Adipocyte (in vitro differentiated cells): ENCODE results near the gene APC2.
"Not testable (repeated sequence)": the region's sequence is repeated elsewhere in the genome, so short reads cannot be mapped to it uniquely, and the experiment has no call there.

ENCODE experiments used
- DNase-seq: peaks from one replicate; pipeline ENCODE4 v3.0.0-alpha.2; 2015; ENCODE audit warnings: low read depth
- H3K27me3 ChIP-seq: replicated peaks from 2 replicates; pipeline ENCODE4 v1.7.0; 2013; ENCODE audit warnings: mild to moderate bottlenecking, low read length, moderate library complexity; ENCODE audit not compliant: control insufficient read depth, insufficient read depth
- H3K36me3 ChIP-seq: 2 replicates; pipeline ENCODE4 v1.7.0; 2013; ENCODE audit warnings: low read length, mild to moderate bottlenecking, moderate library complexity; ENCODE audit not compliant: control insufficient read depth, insufficient read depth, severe bottlenecking
- H3K4me1 ChIP-seq: 2 replicates; pipeline ENCODE4 v1.7.0; 2013; ENCODE audit warnings: mild to moderate bottlenecking, low read length, moderate library complexity; ENCODE audit not compliant: control insufficient read depth, insufficient read depth
- H3K4me3 ChIP-seq: 2 replicates; pipeline ENCODE4 v1.7.0; 2013; ENCODE audit warnings: mild to moderate bottlenecking, low read length, moderate library complexity
- H3K9ac ChIP-seq: 2 replicates; pipeline ENCODE4 v1.7.0; 2013; ENCODE audit warnings: mild to moderate bottlenecking, low read length, moderate library complexity
- H3K9me3 ChIP-seq: 2 replicates; pipeline ENCODE4 v1.7.0; 2013; ENCODE audit warnings: mild to moderate bottlenecking, low read length, moderate library complexity; ENCODE audit not compliant: control insufficient read depth

The APC2 gene

GRCh38 chr19:1472231-1473084, 22.5 kb downstream of the APC2 start:
- peaks cover 19% of the 10 kb centered on the region for H3K4me1 ChIP-seq
- H3K27me3 ChIP-seq = peaks cover 13% of the 10 kb centered on the region
- no peak for DNase-seq

GRCh38 chr19:1473085-1473851, 23.3 kb downstream of the APC2 start:
- no peak for DNase-seq
- Histone ChIP-seq H3K4me1 (peaks cover 22% of the 10 kb centered on the region), H3K36me3 (peaks cover 4% of the 10 kb centered on the region), H3K4me3 (no peak overlapping the region), H3K9ac (no peak overlapping the region), H3K27me3 (peaks cover 11% of the 10 kb centered on the region), H3K9me3 (no peaks in the 10 kb centered on the region)

More at GRCh38 chr19:1472231-1473084, 22.5 kb downstream of the APC2 start:
- Histone ChIP-seq H3K36me3 (peaks cover 4% of the 10 kb centered on the region), H3K9ac (no peak overlapping the region), H3K4me3 (no peak overlapping the region), H3K9me3 (no peaks in the 10 kb centered on the region)

- peaks cover 4% of the 10 kb centered on the region for H3K36me3 ChIP-seq
These were observed 24.3 kb downstream of the APC2 start for GRCh38 chr19:1474011-1474764.

GRCh38 chr19:1474765-1475351, 24.9 kb downstream of the APC2 start:
- no peak for DNase-seq
- Histone ChIP-seq H3K9me3 (no peaks in the 10 kb centered on the region), H3K4me3 (no peak overlapping the region), H3K9ac (no peak overlapping the region), H3K4me1 (peaks cover 22% of the 10 kb centered on the region), H3K27me3 (peaks cover 9% of the 10 kb centered on the region), H3K36me3 (peaks cover 4% of the 10 kb centered on the region)

More at GRCh38 chr19:1474011-1474764, 24.3 kb downstream of the APC2 start:
- DNase-seq = no peak
- peaks cover 9% of the 10 kb centered on the region for H3K27me3 ChIP-seq
- H3K4me3 ChIP-seq = no peak overlapping the region
- peaks cover 22% of the 10 kb centered on the region for H3K4me1 ChIP-seq
- H3K9me3 ChIP-seq = no peaks in the 10 kb centered on the region
- H3K9ac ChIP-seq = no peak overlapping the region

- Histone ChIP-seq H3K4me3 (no peak overlapping the region), H3K9me3 (no peaks in the 10 kb centered on the region), H3K9ac (no peak overlapping the region), H3K36me3 (peaks cover 4% of the 10 kb centered on the region), H3K4me1 (peaks cover 13% of the 10 kb centered on the region), H3K27me3 (peaks cover 9% of the 10 kb centered on the region)
- no peak for DNase-seq
These were observed 26.0 kb downstream of the APC2 start for GRCh38 chr19:1475751-1476437.

GRCh38 chr19:1477056-1477455, 27.1 kb downstream of the APC2 start:
- not testable (repeated sequence) for H3K27me3 ChIP-seq, H3K9ac ChIP-seq, H3K36me3 ChIP-seq, H3K4me3 ChIP-seq, DNase-seq, H3K9me3 ChIP-seq
- peaks cover 11% of the 10 kb centered on the region for H3K4me1 ChIP-seq

GRCh38 chr19:1478934-1479707, 29.2 kb downstream of the APC2 start, which contains the start of gene C19orf25:
TSS of gene C19orf25 (minus strand) at chr19:1479215. CDS start at chr19:1478903, 312 bp downstream.
- peak within 1 kb of the TSS; percentile 75 for H3K9ac ChIP-seq
- DNase-seq = peak; percentile 98
- H3K4me3 ChIP-seq = peak within 1 kb of the TSS; percentile 93
- no peaks in the 10 kb centered on the region for H3K9me3 ChIP-seq
- peaks cover 4% of the 10 kb centered on the region for H3K36me3 ChIP-seq
- H3K27me3 ChIP-seq = no peaks in the 10 kb centered on the region
- peaks cover 9% of the 10 kb centered on the region for H3K4me1 ChIP-seq

GRCh38 chr19:1481224-1481892, 31.4 kb downstream of the APC2 start:
- H3K4me1 ChIP-seq = peaks cover 4% of the 10 kb centered on the region
- no peak overlapping the region for H3K4me3 ChIP-seq
- H3K9me3 ChIP-seq = no peaks in the 10 kb centered on the region
- DNase-seq = no peak
- no peak overlapping the region for H3K9ac ChIP-seq
- H3K27me3 ChIP-seq = no peaks in the 10 kb centered on the region
- H3K36me3 ChIP-seq = no peaks in the 10 kb centered on the region

- Histone ChIP-seq H3K4me3 (no peak overlapping the region), H3K36me3 (no peaks in the 10 kb centered on the region), H3K9me3 (no peaks in the 10 kb centered on the region), H3K27me3 (no peaks in the 10 kb centered on the region), H3K9ac (no peak overlapping the region), H3K4me1 (peaks cover 4% of the 10 kb centered on the region)
- no peak for DNase-seq
These were observed 32.0 kb downstream of the APC2 start for GRCh38 chr19:1481893-1482360.
